Measurements from ENCODE around the gene EEFSEC. TPM values are rescaled to one million over a fixed set of nuclear protein-coding genes. Genes with fewer than 3 reads are reported as not detected.

EEFSEC gene
- total and polyA plus RNA-seq, 12 donors: 5.5 to 15.6 (median 10.4) TPM

GRCh38 chr3:128372707-128373533 is 219.6 kb downstream of the EEFSEC start:
- no peak for DNase-seq
- WGBS, 4 donors: 94 to 98% (median 97%) methylated on average over 8 to 10 of the region's 10 CpGs
- intact Hi-C loops (cut with DNase I): no loop called here
- no peak overlapping the region for H3K27ac ChIP-seq
- H3K27me3 ChIP-seq: no peaks in the 10 kb centered on the region
- H3K4me1 ChIP-seq (replicated peaks in 1 of 2): no peaks in the 10 kb centered on the region
- no peak overlapping the region for H3K4me3 ChIP-seq
- TF ChIP-seq POLR2A (IDR thresholded peaks at IDR 0.05): no peak
- TF ChIP-seq, protein P1, sequence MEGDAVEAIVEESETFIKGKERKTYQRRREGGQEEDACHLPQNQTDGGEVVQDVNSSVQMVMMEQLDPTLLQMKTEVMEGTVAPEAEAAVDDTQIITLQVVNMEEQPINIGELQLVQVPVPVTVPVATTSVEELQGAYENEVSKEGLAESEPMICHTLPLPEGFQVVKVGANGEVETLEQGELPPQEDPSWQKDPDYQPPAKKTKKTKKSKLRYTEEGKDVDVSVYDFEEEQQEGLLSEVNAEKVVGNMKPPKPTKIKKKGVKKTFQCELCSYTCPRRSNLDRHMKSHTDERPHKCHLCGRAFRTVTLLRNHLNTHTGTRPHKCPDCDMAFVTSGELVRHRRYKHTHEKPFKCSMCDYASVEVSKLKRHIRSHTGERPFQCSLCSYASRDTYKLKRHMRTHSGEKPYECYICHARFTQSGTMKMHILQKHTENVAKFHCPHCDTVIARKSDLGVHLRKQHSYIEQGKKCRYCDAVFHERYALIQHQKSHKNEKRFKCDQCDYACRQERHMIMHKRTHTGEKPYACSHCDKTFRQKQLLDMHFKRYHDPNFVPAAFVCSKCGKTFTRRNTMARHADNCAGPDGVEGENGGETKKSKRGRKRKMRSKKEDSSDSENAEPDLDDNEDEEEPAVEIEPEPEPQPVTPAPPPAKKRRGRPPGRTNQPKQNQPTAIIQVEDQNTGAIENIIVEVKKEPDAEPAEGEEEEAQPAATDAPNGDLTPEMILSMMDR (IDR thresholded peaks at IDR 0.05): no peak
- H3K9me3 ChIP-seq (replicated peaks in 1 of 3): no peaks in the 10 kb centered on the region
- H3K36me3 ChIP-seq (replicated peaks in 1 of 2): no peaks in the 10 kb centered on the region

DNA sequence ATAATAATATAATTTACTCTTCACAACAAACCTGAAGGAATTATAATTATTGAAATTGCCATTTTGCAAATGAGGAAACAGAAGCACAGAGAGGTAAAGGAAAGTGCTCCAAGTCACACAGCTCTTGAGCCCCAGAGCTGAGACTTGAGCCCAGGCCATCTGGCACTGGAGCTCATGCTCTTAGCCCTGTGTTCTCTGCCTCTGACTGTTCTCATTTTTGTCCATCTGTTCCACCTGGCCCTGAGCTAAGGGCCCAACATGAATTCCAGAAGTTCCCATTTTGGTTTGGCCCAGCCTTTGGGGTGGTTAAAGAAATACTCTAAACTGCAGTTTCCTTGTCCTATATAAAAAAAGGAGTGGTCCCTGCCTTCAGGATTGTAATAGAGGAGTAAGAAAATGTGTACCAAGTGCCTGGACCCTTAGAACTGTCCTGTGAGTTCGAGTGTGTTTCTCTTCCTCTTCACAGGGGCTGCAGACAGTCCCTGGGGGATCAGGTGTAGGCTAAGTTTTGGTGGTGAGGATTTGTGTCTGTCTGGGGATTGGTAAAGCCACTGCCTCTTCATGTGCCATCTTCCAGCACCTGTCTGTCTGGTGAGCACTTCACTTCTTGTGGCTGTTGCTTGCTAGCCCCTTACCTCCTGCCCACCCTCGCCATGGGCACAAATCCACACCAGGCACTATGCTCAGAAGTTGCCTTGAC is 221.6 kb downstream of the EEFSEC start:
- 91 to 100% (median 93%) methylated on average over 2 of the region's 2 CpGs for WGBS, 4 donors
- Histone ChIP-seq H3K4me3 (no peak overlapping the region), H3K9me3 (replicated peaks in 1 of 3) (no peaks in the 10 kb centered on the region), H3K27me3 (no peaks in the 10 kb centered on the region), H3K27ac (no peak overlapping the region), H3K36me3 (replicated peaks in 1 of 2) (no peaks in the 10 kb centered on the region), H3K4me1 (replicated peaks in 1 of 2) (no peaks in the 10 kb centered on the region)
- TF ChIP-seq, protein P1 (IDR thresholded peaks at IDR 0.05): no peak
- TF ChIP-seq POLR2A (IDR thresholded peaks at IDR 0.05): no peak
- intact Hi-C loops (cut with DNase I): no loop called here
- no peak for DNase-seq

GRCh38 chr3:128376516-128376915 is 223.2 kb downstream of the EEFSEC start:
- no peaks in the 10 kb centered on the region for H3K9me3 ChIP-seq (replicated peaks in 1 of 3)
- H3K27ac ChIP-seq: no peak overlapping the region
- no peak for DNase-seq
- no peaks in the 10 kb centered on the region for H3K4me1 ChIP-seq (replicated peaks in 1 of 2)
- no peak overlapping the region for H3K4me3 ChIP-seq
- TF ChIP-seq, protein P1 (IDR thresholded peaks at IDR 0.05): no peak
- TF ChIP-seq POLR2A (IDR thresholded peaks at IDR 0.05): no peak
- intact Hi-C loops (cut with DNase I): no loop called here
- H3K27me3 ChIP-seq: no peaks in the 10 kb centered on the region
- H3K36me3 ChIP-seq (replicated peaks in 1 of 2): no peaks in the 10 kb centered on the region

DNA sequence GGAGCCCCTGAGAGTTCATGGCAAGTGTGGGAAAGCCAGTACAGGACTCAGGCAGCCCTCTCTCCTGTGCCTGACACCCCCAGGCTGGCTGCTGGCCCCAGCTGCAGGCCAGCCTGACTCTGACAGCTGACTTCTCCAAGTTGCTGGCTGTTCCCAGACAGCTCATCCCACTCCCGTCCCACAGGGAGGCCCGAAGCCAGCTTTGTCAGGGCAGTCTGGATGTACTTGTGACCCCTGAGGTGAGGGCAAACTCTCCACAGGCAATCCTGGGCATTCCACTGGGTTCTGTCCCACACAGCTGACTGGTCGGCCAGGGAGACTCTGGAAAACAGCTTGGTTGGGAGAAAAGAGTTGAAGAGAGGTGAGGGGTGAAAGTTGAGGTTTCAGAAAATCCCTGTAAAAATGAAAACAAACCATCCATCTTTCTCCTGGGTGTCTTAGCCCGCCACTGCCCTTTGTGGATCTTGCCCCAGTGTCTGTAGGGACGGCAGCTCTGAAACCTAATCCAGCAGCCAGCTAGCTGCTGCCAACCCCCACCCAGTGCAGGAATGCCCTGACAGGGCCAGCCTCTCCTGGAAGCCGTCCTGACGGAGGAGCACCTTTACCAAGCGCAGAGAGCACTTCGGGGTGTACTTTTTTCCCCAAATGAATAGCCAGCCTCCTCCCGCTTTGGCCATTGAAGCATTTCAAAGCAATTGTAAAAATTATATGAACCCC is 225.5 kb downstream of the EEFSEC start:
- DNase-seq: no peak
- Histone ChIP-seq H3K27me3 (no peaks in the 10 kb centered on the region), H3K4me1 (replicated peaks in 1 of 2) (peaks cover 16 to 22% of the 10 kb centered on the region in 2 donors), H3K4me3 (no peak overlapping the region), H3K36me3 (replicated peaks in 1 of 2) (no peaks in the 10 kb centered on the region), H3K9me3 (replicated peaks in 1 of 3) (no peaks in the 10 kb centered on the region), H3K27ac (peak overlapping the region in 1 of 5 donors; percentile 26)
- WGBS, 4 donors: 77 to 87% (median 81%) methylated on average over 7 to 10 of the region's 10 CpGs
- no peak for TF ChIP-seq POLR2A (IDR thresholded peaks at IDR 0.05)
- TF ChIP-seq, protein P1 (IDR thresholded peaks at IDR 0.05): no peak
- intact Hi-C loops (cut with DNase I): no loop called here

All from adrenal gland (tissue), 12 donors.